ENCODE measurements around the gene NAAA. TPM values are rescaled to one million over a fixed set of nuclear protein-coding genes. Genes with fewer than 3 reads are reported as not detected.
"Not testable (repeated sequence)": the region's sequence is repeated elsewhere in the genome, so short reads cannot be mapped to it uniquely, and the experiment has no call there.

The NAAA gene
- total RNA-seq, 1 donor from 2014 or later = 3.0 TPM

DNA sequence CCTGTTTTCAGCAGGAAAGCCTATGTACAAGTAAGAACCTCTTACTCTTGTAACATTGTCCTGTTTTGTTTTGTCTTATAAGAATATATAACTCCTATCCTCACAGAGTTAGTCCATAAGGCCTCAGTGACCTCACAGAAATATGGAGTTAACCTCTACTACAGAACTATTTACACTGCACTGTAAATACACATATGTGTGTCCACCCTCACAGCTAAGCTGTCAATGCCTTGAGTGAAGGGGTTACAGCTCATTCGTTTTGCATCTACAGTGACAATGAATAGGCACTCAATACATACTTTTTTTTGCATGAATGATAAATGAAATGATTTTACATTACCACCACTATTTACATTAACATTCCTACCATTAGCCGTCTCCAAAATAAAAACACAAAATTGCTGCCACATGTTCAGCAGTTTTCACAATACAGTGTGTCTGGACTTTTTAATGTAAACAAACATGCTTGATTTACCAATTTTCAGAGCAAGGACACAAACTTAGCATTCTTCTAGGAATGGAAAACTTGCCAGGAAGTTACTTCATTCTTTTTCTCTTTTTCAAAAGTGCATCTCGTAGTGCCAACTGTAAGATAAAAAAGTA, 9.5 kb upstream of the NAAA start:
- H3K4me1 Mint-ChIP-seq = no peaks in the 10 kb centered on the region
- no peaks in the 10 kb centered on the region for H3K27me3 Mint-ChIP-seq (ENCODE audit: low read depth)
- H3K4me3 Mint-ChIP-seq = no peak overlapping the region
- H3K27ac Mint-ChIP-seq = no peak overlapping the region
- H3K36me3 Mint-ChIP-seq = peaks cover 43% of the 10 kb centered on the region
- DNase-seq (ENCODE audit: low spot score in 2 of 2, unreplicated experiment in 2 of 2) = no peak
- no peaks in the 10 kb centered on the region for H3K9me3 Mint-ChIP-seq
- TF ChIP-seq, protein P1, sequence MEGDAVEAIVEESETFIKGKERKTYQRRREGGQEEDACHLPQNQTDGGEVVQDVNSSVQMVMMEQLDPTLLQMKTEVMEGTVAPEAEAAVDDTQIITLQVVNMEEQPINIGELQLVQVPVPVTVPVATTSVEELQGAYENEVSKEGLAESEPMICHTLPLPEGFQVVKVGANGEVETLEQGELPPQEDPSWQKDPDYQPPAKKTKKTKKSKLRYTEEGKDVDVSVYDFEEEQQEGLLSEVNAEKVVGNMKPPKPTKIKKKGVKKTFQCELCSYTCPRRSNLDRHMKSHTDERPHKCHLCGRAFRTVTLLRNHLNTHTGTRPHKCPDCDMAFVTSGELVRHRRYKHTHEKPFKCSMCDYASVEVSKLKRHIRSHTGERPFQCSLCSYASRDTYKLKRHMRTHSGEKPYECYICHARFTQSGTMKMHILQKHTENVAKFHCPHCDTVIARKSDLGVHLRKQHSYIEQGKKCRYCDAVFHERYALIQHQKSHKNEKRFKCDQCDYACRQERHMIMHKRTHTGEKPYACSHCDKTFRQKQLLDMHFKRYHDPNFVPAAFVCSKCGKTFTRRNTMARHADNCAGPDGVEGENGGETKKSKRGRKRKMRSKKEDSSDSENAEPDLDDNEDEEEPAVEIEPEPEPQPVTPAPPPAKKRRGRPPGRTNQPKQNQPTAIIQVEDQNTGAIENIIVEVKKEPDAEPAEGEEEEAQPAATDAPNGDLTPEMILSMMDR (IDR thresholded peaks at IDR 0.05; ENCODE audit: unreplicated experiment) = no peak

DNA sequence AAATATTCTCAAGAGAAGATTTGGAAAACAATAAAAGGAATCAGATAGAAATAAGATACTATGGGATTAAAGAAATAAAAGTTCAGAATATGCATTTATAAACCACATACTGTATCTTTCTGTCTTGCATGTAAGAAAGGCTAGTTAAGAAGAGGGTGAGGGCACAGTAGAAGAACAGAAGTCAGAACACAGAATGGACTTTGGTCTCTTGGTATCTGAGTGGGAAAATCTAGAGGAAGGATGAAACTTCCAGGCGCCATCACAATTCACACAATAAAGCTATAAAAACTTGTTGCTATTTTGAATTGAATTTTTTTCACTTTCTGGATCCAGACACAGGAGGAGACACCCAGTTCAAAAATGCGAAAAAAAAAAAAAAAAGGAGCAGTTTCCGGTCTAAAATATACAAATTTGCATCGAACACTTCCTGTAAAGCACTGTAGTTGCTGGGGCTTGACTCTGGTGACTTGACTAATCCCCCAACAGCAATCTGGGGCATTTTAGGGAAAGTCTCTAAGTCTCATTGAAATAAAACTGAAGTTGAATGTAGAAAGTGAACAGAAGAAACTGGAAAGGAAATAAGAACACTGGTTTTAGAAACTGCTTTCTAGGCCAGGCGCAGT, 8.1 kb upstream of the NAAA start:
- no peaks in the 10 kb centered on the region for H3K27me3 Mint-ChIP-seq (ENCODE audit: low read depth)
- peaks cover 36% of the 10 kb centered on the region for H3K36me3 Mint-ChIP-seq
- DNase-seq (ENCODE audit: low spot score in 2 of 2, unreplicated experiment in 2 of 2) = no peak
- no peaks in the 10 kb centered on the region for H3K9me3 Mint-ChIP-seq
- no peak overlapping the region for H3K27ac Mint-ChIP-seq
- H3K4me1 Mint-ChIP-seq = no peaks in the 10 kb centered on the region
- TF ChIP-seq, protein P1 (IDR thresholded peaks at IDR 0.05; ENCODE audit: unreplicated experiment) = no peak
- no peak overlapping the region for H3K4me3 Mint-ChIP-seq

DNA sequence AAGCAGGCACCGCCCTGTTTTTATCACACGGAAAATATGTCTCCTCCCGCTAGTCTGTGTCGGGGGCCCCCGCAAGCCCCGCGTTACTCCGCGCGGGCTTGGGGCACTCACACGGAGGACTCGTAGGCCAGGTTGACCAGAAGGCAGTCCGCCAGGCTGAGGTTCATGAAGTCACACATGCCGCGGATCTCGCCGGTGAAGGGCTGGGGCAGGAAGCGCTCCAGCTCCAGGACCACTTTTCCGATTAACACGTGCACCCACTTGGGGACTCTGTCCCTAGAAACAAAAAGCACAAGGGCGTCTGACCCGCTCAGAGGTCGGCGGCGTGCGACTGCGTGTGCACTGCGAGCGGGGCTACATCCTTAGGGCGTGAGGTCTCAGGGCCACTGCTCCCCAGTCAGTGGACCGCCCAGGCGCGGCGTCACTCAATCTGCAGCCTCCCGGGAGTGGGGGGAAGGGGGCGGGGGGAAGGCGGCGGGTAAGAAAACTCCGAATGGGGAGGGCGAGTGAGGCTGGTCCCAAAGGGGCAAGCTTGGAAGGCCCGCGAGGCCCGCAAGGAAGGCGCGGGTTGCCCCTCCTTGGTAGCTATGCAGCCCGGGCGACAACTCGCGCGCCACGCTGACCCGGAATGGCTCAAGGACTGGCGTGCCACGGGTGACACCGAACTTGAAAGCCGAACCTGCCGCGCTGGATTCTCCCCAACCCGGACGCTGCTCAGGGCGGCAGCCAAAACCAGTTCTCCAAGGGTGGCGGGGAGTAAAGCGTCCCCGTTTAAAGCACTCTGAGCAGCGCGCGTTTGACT, 722 bp downstream of the NAAA start:
- TF ChIP-seq, protein P1 (IDR thresholded peaks at IDR 0.05; ENCODE audit: unreplicated experiment) = no peak

DNA sequence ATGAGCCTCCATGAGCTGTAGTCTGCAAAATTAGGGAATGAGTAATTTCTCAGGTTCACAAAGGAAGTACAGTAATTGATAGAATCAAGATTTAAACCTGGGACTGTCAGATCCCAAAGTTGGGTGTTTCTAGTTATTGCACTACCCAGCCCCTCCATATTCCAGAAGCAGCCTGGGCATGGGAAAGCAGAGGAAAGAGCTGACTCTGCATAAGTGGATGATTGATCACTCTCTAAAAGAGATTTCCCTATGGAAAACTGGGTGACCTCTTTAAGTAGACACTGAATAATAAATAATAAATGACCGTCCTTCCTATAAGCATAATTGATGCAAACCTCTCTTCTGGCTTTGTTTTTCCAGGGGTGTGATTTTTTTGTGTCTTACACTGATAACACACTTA, 5.2 kb downstream of the NAAA start:
- no peak overlapping the region for H3K4me3 Mint-ChIP-seq
- peaks cover 5% of the 10 kb centered on the region for H3K4me1 Mint-ChIP-seq
- H3K27me3 Mint-ChIP-seq (ENCODE audit: low read depth) = no peaks in the 10 kb centered on the region
- TF ChIP-seq, protein P1 (IDR thresholded peaks at IDR 0.05; ENCODE audit: unreplicated experiment) = no peak
- DNase-seq (ENCODE audit: low spot score in 2 of 2, unreplicated experiment in 2 of 2) = no peak
- peaks cover 1% of the 10 kb centered on the region for H3K36me3 Mint-ChIP-seq
- no peaks in the 10 kb centered on the region for H3K9me3 Mint-ChIP-seq
- no peak overlapping the region for H3K27ac Mint-ChIP-seq

More for the DNA sequence above, 722 bp downstream of the NAAA start:
- Mint-ChIP-seq H3K4me3 (peak overlapping the region; percentile 91), H3K9me3 (no peaks in the 10 kb centered on the region), H3K36me3 (peaks cover 1% of the 10 kb centered on the region), H3K4me1 (peaks cover 5% of the 10 kb centered on the region), H3K27ac (peak overlapping the region; percentile 62), H3K27me3 (ENCODE audit: low read depth) (no peaks in the 10 kb centered on the region)
- peak in 1 of 2 experiments; percentile 51 for DNase-seq (ENCODE audit: low spot score in 2 of 2, unreplicated experiment in 2 of 2)

DNA sequence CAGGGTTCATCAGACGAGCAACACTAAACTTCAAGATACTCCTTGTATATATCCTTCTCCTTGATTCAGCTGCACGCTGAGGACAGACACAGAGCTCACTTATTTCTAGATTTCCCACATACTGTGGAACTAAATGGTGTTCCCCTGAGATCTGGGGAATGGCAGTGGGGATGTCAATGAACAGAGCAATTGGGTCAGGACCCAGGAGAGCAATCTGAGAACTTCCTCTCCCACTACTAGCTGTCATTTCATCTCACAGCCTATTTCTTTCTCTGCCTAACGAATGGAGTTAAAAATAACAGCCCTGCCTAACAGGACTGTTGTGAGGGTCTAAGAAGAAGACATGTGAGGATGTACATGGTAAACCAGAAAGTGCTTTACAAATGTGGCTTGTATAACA, 10.7 kb downstream of the NAAA start:
- Mint-ChIP-seq H3K4me1 (peaks cover 6% of the 10 kb centered on the region), H3K27me3 (ENCODE audit: low read depth) (no peaks in the 10 kb centered on the region), H3K9me3 (no peaks in the 10 kb centered on the region), H3K36me3 (no peaks in the 10 kb centered on the region), H3K4me3 (no peak overlapping the region), H3K27ac (no peak overlapping the region)
- no peak for DNase-seq (ENCODE audit: low spot score in 2 of 2, unreplicated experiment in 2 of 2)
- TF ChIP-seq, protein P1 (IDR thresholded peaks at IDR 0.05; ENCODE audit: unreplicated experiment) = no peak

DNA sequence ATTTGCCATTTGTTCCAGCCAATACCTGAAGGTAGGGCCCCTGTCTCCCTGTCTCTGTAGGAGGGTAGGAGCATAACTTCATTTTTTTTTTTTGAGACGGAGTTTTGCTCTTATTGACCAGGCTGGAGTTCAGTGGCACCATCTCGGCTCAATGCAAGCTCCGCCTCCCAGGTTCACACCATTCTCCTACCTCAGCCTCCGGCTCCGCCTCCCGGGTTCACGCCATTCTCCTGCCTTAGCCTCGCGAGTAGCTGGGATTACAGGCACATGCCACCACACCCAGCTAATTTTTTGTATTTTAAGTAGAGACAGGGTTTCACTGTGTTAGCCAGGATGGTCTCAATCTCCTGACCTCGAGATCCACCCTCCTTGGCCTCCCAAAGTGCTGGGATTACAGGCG, 15.9 kb downstream of the NAAA start:
- not testable (repeated sequence) for DNase-seq (ENCODE audit: low spot score in 2 of 2, unreplicated experiment in 2 of 2); H3K9me3 Mint-ChIP-seq; H3K27ac Mint-ChIP-seq; H3K27me3 Mint-ChIP-seq (ENCODE audit: low read depth); H3K4me3 Mint-ChIP-seq; H3K36me3 Mint-ChIP-seq; H3K4me1 Mint-ChIP-seq
